Measurements from ENCODE around the gene NPIPA1.
"Not testable (repeated sequence)": the region's sequence is repeated elsewhere in the genome, so short reads cannot be mapped to it uniquely, and the experiment has no call there.

GRCh38 chr16:14942686-14943085, 5.4 kb downstream of the NPIPA1 start:
- not testable (repeated sequence) for TF ChIP-seq SP1 (IDR thresholded peaks at IDR 0.05); FOXM1 (IDR thresholded peaks at IDR 0.05; ENCODE audit: borderline replicate concordance)
